HEK293 (cell line): ENCODE results near the gene IL2RA.

ENCODE experiments used
- ATF2 ChIP-seq: fragments of 450-650 bp; formaldehyde crosslinking; IDR thresholded peaks from 2 replicates; pipeline ENCODE4 v1.5.1; 2016; ENCODE audit warnings: missing biosample characterization, missing genetic modification characterization, low read depth
- CTCF ChIP-seq: fragments of 450-650 bp; formaldehyde crosslinking; IDR thresholded peaks from 2 replicates; pipeline ENCODE4 v1.5.1; 2016; ENCODE audit warnings: missing biosample characterization, missing genetic modification characterization
- KLF1 ChIP-seq: fragments of 450-650 bp; formaldehyde crosslinking; IDR thresholded peaks from 2 replicates; pipeline ENCODE4 v1.5.1; 2016; ENCODE audit warnings: missing biosample characterization, missing genetic modification characterization
- KLF16 ChIP-seq: fragments of 450-650 bp; formaldehyde crosslinking; IDR thresholded peaks from 2 replicates; pipeline ENCODE4 v1.5.1; 2017; ENCODE audit warnings: missing biosample characterization, missing genetic modification characterization
- ZBTB1 ChIP-seq: fragments of 450-650 bp; formaldehyde crosslinking; IDR thresholded peaks from 2 replicates; pipeline ENCODE4 v1.5.1; 2016; ENCODE audit warnings: missing biosample characterization, missing genetic modification characterization
- ZBTB10 ChIP-seq: fragments of 450-650 bp; formaldehyde crosslinking; IDR thresholded peaks from 2 replicates; pipeline ENCODE4 v1.5.1; 2016; ENCODE audit warnings: missing biosample characterization, missing genetic modification characterization
- ZBTB8A ChIP-seq: fragments of 450-650 bp; formaldehyde crosslinking; IDR thresholded peaks from 2 replicates; pipeline ENCODE4 v1.5.1; 2016; ENCODE audit warnings: missing biosample characterization, missing genetic modification characterization
- ZFP3 ChIP-seq: fragments of 450-650 bp; formaldehyde crosslinking; IDR thresholded peaks from 2 replicates; pipeline ENCODE4 v1.5.1; 2016; ENCODE audit warnings: low read depth, missing biosample characterization, missing genetic modification characterization
- ZNF16 ChIP-seq: fragments of 450-650 bp; formaldehyde crosslinking; IDR thresholded peaks from 2 replicates; pipeline ENCODE4 v1.5.1; 2016; ENCODE audit warnings: low read depth, missing biosample characterization, missing genetic modification characterization
- ZNF18 ChIP-seq: fragments of 450-650 bp; formaldehyde crosslinking; IDR thresholded peaks from 2 replicates; pipeline ENCODE4 v1.5.1; 2016; ENCODE audit warnings: missing biosample characterization, missing genetic modification characterization
- ZNF707 ChIP-seq: fragments of 450-650 bp; formaldehyde crosslinking; IDR thresholded peaks from 2 replicates; pipeline ENCODE4 v1.5.1; 2016; ENCODE audit warnings: missing biosample characterization, missing genetic modification characterization
- ZNF843 ChIP-seq: fragments of 450-650 bp; formaldehyde crosslinking; IDR thresholded peaks from 2 replicates; pipeline ENCODE4 v1.5.1; 2016; ENCODE audit warnings: missing biosample characterization, missing genetic modification characterization

GRCh38 chr10:6052247-6053221 is 9.6 kb downstream of the IL2RA start:
- TF ChIP-seq ZNF18 (tag by site-specific recombination) (no peak), ATF2 (no peak), CTCF (tag by site-specific recombination) (no peak), ZNF707 (tag by site-specific recombination) (no peak), ZBTB10 (no peak), ZBTB1 (no peak), KLF16 (no peak), ZFP3 (tag by site-specific recombination) (no peak), ZBTB8A (no peak), KLF1 (tag by site-specific recombination) (no peak), ZNF16 (tag by site-specific recombination) (no peak), ZNF843 (tag by site-specific recombination) (no peak)
